Measurements from ENCODE around the gene C3orf20.
"Not testable (repeated sequence)": the region's sequence is repeated elsewhere in the genome, so short reads cannot be mapped to it uniquely, and the experiment has no call there.

The C3orf20 gene

DNA sequence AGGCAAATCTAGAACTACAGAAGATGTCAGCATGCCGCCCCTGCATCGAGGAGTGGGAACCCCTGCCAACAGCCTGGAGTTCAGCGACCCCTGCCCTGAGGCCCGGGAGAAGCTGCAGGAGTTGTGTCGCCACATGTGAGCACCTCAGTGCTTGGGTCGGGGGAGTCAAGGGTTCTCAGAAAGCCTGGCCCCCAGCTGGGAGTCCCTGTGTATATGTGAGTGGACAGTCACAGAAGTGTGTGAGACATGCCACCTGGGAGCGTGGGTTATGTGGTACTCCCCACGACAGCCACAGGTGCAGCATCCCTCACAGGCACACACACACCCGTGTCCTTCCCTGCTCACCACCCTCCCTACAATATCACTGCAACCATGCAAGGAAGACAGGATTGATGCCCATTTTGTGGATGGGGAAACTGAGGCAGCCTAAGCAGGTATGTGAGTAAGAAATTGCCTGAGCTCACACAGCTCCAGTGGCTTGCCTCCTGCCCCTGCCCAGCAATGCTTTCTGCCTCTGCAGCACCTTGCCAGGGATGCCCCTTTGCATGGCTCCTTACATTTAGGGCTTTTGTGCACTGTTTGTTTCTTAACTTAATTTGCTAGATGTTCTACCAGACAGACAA lies 28.3 kb downstream of the C3orf20 start:
- no peak for DNase-seq

GRCh38 chr3:14703791-14704190 lies 28.9 kb downstream of the C3orf20 start:
- no peak for DNase-seq

DNA sequence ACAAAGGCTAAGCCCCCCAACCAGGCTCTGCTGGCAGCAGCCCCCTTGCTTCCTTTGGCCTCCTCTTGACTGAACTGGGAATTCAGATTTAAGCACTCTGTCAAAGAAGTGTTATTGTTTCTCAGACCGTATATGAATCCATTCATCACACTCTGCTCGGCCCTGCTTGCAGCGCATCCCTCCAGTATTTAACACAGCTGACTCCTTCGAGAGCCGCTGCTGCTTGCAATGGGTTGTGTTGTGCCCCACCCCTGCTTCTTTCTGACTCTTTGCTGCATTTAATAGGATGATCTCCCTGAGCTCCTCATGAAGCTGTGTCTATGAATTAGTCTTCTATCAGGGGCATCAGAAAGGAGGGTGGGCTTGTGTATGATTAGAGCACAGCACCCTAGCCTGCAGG lies 31.2 kb downstream of the C3orf20 start:
- no peak for DNase-seq

DNA sequence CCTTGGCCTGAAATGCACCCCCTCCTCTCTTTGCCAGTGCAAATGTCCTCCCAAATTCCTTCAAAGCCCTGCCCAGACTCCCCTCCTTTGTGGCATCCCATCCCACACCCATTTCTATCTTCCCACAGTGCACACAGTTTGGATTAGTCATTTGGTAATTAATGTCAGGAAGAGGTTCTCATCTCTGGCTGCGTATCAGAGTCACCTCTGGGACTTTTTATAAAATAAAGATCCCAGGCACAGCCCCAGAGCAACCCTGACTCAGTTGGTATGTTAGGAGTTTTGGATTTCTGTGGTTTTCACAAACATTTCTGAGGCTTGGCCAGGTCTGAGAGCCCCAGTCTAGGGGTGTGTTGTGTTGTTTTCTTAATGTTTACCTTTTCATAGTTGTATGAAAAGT lies 41.6 kb downstream of the C3orf20 start:
- no peak for DNase-seq

- DNase-seq: no peak
Measured at GRCh38 chr3:14717307-14717706, 42.4 kb downstream of the C3orf20 start.

DNA sequence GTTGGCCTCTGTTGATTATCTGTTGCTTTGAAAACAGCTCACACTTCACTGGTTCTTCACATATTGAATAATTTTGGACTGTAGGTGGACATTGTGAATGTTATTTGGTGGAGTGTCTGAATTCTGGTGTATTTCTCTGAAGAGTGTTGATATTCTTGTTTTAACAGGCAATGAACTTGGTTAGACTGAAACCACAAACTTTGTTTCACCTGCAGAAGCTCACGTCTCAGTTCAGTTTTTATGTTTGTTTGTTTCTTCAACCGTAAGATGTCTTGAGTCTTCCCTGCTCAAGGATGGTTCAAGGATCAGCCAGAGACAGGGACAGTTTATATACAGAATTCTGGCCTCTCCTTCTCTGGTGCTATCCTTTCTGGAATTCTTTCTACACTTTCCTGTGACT lies 43.6 kb downstream of the C3orf20 start:
- DNase-seq: no peak

GRCh38 chr3:14719006-14719405 lies 44.1 kb downstream of the C3orf20 start:
- no peak for DNase-seq

DNA sequence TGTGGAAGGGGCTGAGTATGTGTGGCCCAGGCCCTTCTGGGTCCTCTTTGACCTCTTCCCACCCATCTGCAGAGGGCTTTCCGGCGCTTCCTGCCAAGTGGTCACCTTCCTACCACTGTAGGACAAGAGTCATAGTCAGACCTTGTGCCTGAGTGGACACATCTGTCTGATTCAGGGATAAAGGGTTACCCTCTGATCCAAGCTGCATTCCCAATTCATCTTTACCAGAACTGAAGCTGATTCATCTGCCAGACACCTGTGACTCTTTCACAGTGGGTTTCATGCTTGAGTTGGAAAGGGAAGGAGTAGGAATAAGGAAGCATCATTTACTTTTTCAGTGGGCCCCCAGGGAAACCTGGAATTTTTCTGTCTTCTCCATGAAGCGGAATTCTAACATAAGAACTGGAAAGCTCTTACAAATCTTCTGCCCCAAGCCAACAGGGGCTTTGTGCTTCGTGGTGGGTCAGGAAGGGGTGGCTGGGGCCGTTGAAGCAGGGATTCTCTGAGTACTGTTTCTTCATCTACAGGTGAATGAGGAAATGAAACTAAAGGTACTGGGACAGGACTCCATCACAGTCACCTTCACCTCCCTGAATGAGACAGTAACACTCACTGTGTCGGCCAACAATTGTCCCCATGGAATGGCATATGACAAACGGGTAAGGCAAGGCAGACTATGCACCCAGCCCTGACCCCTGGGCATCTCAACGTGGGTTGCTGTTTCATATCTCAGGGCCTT lies 46.4 kb downstream of the C3orf20 start:
- DNase-seq: no peak

GRCh38 chr3:14725013-14725412 lies 50.1 kb downstream of the C3orf20 start:
- DNase-seq: no peak

DNA sequence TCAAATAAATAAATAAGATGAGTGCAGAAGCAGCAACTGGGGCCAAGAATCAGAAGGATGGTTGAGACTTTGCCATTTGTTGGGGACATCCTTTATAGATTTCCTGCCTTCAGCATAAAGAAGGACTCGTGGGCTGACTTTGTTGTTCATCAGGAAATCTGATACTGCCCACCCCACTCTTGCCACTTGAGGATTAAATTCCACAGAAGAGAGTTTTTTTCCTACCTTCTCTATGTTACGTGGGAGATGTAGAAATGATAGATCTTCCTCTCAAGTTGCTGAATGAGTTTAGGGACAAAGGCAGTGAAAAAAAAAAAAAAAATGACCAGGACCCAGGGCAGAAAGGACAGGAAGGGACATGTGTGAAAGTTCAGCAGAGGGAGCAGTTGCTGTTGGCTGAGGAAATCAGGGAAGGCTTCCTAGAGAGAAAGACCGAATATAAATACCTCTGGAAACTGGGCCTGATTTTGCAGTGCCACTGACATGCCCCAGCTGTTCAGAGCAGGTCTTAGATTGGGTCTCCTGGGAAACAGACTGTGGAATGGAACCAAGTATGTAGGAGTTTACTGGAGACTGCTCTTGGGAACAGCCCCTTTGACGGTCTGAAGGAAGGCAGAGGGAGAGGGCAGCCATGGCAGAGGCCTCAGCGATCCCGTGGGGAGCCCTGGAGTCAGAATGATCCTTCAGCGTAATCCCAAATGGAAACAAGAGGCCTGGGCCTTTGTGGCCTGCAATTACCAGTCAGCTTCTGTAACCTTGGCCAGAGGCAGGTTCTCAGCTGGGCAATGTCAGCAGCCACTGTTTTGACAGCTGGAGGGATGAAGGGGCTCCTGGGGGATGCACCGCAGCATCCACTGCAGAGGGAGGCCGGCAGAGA lies 50.9 kb downstream of the C3orf20 start:
- no peak for DNase-seq

GRCh38 chr3:14726441-14726780 lies 51.5 kb downstream of the C3orf20 start:
- no peak for DNase-seq

GRCh38 chr3:14728113-14728512 lies 53.2 kb downstream of the C3orf20 start:
- no peak for DNase-seq

- DNase-seq: no peak
Measured at GRCh38 chr3:14730703-14731382, 55.9 kb downstream of the C3orf20 start.

DNA sequence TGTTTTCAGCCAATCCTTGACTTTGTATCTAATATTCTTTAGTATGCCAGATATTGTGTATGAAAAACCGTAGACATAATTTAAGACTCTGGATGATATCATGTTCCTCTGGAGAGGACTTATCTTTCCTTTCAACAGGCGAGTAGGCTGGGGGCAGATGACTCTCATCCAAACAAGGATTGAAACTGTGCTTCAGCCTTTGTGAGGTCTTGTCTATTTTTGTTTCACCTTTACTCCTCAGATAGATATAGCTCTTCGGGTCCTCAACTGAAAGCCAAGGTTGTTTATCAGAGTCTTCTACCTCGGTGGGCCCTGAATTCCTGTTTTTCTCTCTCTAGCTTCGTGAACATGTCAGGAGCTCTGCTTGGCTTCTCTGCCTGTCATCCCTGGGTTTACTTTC lies 66.0 kb downstream of the C3orf20 start:
- no peak for DNase-seq

DNA sequence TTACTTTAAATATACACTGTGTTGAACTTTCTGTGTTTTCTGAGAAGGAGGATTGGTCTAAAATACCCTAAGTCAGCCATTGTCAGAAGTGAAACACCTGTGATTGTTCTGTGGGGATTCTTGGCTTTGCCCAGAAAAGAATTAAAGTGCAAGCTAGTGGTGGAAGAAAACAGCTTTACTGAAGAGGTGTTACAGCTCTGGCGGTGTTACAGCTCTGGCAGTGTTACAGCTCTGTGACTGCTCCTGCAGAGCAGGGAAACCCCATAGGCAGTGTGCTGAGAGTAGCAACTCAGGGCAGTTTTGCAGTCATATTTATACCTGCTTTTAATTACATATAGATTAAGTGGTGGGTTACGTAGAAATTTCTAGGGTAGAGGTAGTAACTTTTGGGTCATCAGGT lies 66.6 kb downstream of the C3orf20 start:
- no peak for DNase-seq

DNA sequence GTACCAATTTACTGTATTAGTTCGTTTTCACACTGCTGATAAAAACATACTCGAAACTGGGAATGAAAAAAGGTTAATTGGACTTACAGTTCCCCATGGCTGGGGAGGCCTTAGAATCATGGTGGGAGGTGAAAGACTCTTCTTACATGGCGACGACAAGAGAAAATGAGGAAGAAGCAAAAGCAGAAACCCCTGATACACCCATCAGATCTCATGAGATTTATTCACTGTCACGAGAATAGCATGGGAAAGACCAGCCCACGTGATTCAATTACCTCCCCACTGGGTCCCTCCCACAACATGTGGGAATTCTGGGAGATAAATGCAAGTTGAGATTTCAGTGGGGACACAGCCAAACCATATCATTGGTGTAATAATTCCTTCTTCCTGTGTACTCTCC lies 69.6 kb downstream of the C3orf20 start:
- no peak for DNase-seq

DNA sequence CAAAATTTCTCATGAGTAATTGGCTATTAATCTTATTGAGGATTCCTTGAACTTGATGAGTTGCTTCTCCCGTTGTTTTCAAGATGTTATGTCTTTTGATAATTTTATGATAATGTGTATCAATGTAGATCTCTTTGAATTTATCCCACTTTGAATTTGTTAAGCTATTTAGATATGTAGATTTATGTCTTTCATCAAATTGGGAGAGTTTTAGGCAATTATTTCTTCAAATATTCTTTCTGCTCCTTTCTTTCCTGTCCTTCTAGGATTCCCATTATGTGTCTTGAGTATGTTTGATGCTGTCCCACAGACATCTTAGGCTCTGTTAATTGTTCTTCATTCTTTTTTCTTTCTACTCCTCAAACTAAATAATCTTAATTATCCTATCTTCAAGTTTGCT lies 75.7 kb downstream of the C3orf20 start:
- no peak for DNase-seq

DNA sequence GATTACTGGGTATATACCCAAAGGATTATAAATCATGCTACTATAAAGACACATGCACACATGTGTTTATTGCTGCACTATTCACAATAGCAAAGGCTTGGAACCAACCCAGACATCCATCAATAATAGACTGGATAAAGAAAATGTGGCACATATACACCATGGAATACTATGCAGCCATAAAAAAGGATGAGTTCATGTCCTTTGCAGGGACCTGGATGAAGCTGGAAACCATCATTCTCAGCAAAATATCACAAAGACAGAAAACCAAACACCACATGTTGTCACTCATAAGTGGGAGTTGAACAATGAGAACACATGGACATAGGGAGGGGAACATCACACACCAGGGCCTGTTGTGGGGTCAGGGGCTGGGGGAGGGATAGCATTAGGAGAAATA lies 78.0 kb downstream of the C3orf20 start:
- DNase-seq: not testable (repeated sequence)

GRCh38 chr3:14757153-14757700 lies 82.3 kb downstream of the C3orf20 start:
- DNase-seq: no peak

DNA sequence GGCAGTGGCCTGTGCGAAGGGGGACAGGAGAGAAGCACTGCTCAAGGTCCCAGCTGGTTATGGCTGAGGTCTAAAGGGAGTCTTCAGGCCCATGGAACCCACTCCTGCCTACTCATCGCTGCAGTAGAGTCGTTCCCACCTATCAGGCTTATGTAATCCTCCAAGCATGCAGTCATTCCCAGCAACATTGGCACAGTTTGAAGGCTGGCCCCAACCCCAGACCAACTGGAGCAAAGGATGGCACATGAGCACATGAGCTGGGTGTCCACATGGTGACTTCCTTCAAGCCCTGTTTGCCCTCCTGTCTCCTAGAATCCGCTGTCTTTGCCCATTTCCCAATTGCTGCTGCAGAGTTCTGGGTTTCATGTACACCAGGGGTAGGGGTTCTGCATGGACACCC lies 83.4 kb downstream of the C3orf20 start:
- DNase-seq: no peak

DNA sequence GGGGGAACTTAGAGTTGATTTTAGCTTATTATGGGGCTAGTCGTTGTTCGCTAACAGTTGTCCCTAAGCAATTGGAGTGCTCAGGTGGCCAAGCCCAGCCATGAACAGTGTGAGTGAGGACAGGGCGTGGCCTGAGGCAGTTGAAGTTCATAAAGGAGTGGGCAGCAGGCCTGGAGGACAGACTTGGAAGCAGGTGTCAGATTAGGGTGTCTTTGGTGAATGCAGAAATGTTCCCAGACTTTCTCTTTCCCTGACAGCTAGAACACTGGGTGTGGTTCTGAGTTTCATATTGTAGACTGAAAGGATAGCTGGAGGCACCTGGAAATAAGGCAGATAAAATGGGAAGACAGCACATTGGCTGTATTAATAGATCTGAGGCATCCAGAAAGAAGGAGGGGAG lies 84.0 kb downstream of the C3orf20 start:
- no peak for DNase-seq

- no peak for DNase-seq
Measured at GRCh38 chr3:14760185-14760584, 85.2 kb downstream of the C3orf20 start.

DNA sequence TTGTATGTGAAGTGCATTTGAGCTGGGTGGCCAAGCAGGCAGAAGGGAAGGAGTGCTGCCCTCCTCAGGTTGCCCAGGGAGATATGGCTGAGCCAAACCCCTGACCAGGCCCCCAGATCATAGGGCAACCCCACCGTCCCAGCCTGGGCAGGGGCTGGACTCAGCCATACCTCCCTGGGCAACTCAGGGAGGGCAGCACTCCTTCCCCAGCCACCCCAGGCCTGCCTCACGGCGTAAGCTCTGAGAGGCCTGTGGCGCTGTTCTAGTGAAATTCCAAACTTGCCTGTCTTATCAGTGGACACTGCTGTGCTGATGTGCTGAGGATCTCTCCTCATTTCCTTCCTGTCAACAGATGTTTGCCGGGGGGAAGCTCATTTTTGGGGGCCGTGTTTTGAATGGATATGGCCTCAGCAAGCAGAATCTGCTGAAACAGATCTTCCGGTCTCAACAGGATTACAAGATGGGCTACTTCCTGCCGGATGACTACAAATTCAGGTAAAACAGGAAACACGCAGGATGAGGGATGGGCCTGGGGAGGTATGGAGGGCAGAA lies 86.3 kb downstream of the C3orf20 start:
- DNase-seq: no peak

All from NCI-H748 treated with DMSO at 0.1 percent for 48 hours (cell line).